PFSK-1 (cell line): Measurements from ENCODE around the gene VCL.

Experiments used
- POLR2AphosphoS5 ChIP-seq: IDR thresholded peaks from 2 replicates; pipeline ENCODE4 v1.6.1; 2012; ENCODE audit warnings: low read depth, mild to moderate bottlenecking, control low read depth, low read length, moderate library complexity
- TAF1 ChIP-seq: IDR thresholded peaks from 2 replicates; pipeline ENCODE4 v1.6.1; 2012; ENCODE audit warnings: low read length, control low read depth, borderline replicate concordance; ENCODE audit not compliant: insufficient read depth

- TF ChIP-seq TAF1 (no peak), POLR2AphosphoS5 (no peak)
Observed at GRCh38 chr10:73999703-74000102, 1.8 kb downstream of the VCL start.
